PC-9 (cell line): ENCODE data around the gene JSRP1. TPM values are rescaled to one million over a fixed set of nuclear protein-coding genes. Genes with fewer than 3 reads are reported as not detected.

Experiments
- BruUV-seq: library from RNA; stranded (reverse); fragments of 400-500 nt; replicated peaks from 2 replicates; lab custom pipeline; 2021; lab: Mats Ljungman, UMichigan
- CTCF ChIA-PET: fragments of 300-600 bp; sonication (Branson Sonifier 250); formaldehyde crosslinking; loops from one replicate; lab custom pipeline; 2022; ENCODE audit warnings: antibody characterized with exemption; lab: Charles Lee
- POLR2A ChIA-PET: fragments of 300-600 bp; sonication (Branson Sonifier 250); formaldehyde crosslinking; loops from one replicate; lab custom pipeline; 2022; ENCODE audit warnings: antibody characterized with exemption; ENCODE audit not compliant: unreplicated experiment; lab: Charles Lee
- DNase-seq, 2 experiments: peaks; one replicate each; pipeline versions ENCODE4 v3.0.0 to v3.0.0-alpha.2; 2015 to 2022; ENCODE audit warnings: mixed read lengths in 1 of 2
- H2AFZ ChIP-seq: fragments of 200-600 bp; sonication (generic); 2 replicates; pipeline ENCODE4 v1.8.1; 2017; ENCODE audit warnings: antibody characterized with exemption
- H3F3A ChIP-seq: fragments of 200-600 bp; sonication (generic); 2 replicates; pipeline ENCODE4 v1.8.1; 2017; ENCODE audit warnings: antibody characterized with exemption, mild to moderate bottlenecking, low read depth; ENCODE audit not compliant: insufficient read depth
- H3K27ac ChIP-seq: fragments of 200-600 bp; sonication (generic); 2 replicates; pipeline ENCODE4 v1.6.1; 2016; ENCODE audit warnings: mixed run types
- H3K27me3 ChIP-seq: fragments of 200-600 bp; sonication (generic); 2 replicates; pipeline ENCODE4 v1.6.1; 2016; ENCODE audit warnings: low read depth, mixed run types; ENCODE audit not compliant: insufficient read depth
- H3K36me3 ChIP-seq: fragments of 200-600 bp; sonication (generic); 2 replicates; pipeline ENCODE4 v1.6.1; 2016; ENCODE audit warnings: low read depth, mixed run types
- H3K4me1 ChIP-seq: fragments of 200-600 bp; sonication (generic); replicated peaks from 2 replicates; pipeline ENCODE4 v1.6.1; 2016; ENCODE audit warnings: mixed run types; ENCODE audit not compliant: insufficient read depth
- H3K4me2 ChIP-seq: fragments of 200-600 bp; sonication (generic); 2 replicates; pipeline ENCODE4 v1.6.1; 2017; ENCODE audit warnings: mixed run types
- H3K4me3 ChIP-seq: fragments of 200-600 bp; sonication (generic); 2 replicates; pipeline ENCODE4 v1.6.1; 2016; ENCODE audit warnings: mixed run types
- H3K79me2 ChIP-seq: fragments of 200-600 bp; sonication (generic); 2 replicates; pipeline ENCODE4 v1.6.1; 2017; ENCODE audit warnings: low read depth, mixed run types
- H3K9me2 ChIP-seq: fragments of 200-600 bp; sonication (generic); 2 replicates; pipeline ENCODE4 v1.8.1; 2017; ENCODE audit warnings: mild to moderate bottlenecking; ENCODE audit not compliant: insufficient read depth
- H3K9me3 ChIP-seq: fragments of 200-600 bp; sonication (generic); 2 replicates; pipeline ENCODE4 v1.8.1; 2016; ENCODE audit warnings: low read depth; ENCODE audit not compliant: insufficient read depth
- H4K20me1 ChIP-seq: fragments of 200-600 bp; sonication (generic); 2 replicates; pipeline ENCODE4 v1.8.1; 2017; ENCODE audit not compliant: insufficient read depth
- CTCF ChIP-seq: fragments of 200-600 bp; sonication (generic); conservative IDR thresholded peaks from 2 replicates; pipeline ENCODE4 v1.6.1; 2017; ENCODE audit warnings: mixed run types, antibody characterized with exemption, mild to moderate bottlenecking, moderate library complexity
- EZH2 ChIP-seq: fragments of 200-600 bp; sonication (generic); IDR thresholded peaks from 2 replicates; pipeline ENCODE4 v1.8.0; 2017; ENCODE audit warnings: antibody characterized with exemption, low read depth
- intact Hi-C: fragments of 100-400 bp; cut with micrococcal nuclease; formaldehyde crosslinking; loops from one replicate; pipeline ENCODE4 v1.10.0; 2022; ENCODE audit not compliant: unreplicated experiment
- total RNA-seq: library from RNA; stranded (reverse); gene quantifications from 2 replicates; pipeline ENCODE4 v1.2.3, GENCODE V29; 2021

Gene JSRP1
- total RNA-seq, 1 experiment from 2014 or later: 1.1 TPM

- Histone ChIP-seq H2AFZ (no peak overlapping the region), H3K9me2 (no peaks in the 10 kb centered on the region), H3K9me3 (no peaks in the 10 kb centered on the region), H3K27me3 (no peaks in the 10 kb centered on the region), H3F3A (peaks cover 9% of the 10 kb centered on the region; the same call in 1 of the 2 replicates), H3K4me1 (peaks cover 15% of the 10 kb centered on the region), H3K4me3 (peak overlapping the region; percentile 26; the same call in 1 of the 2 replicates), H4K20me1 (peaks cover 61% of the 10 kb centered on the region), H3K79me2 (peaks cover 75% of the 10 kb centered on the region), H3K27ac (0 out of 2 replicates have a peak overlapping the region, but pooled peaks have one; percentile 12), H3K36me3 (no peaks in the 10 kb centered on the region), H3K4me2 (peak overlapping the region; percentile 93; the same call in 1 of the 2 replicates)
- intact Hi-C loops: loop anchor here (10.0 kb wide), 1 partner anchor 225 kb away; no protein-coding TSS in a partner anchor
- no TSS peak for BruUV-seq
- ChIA-PET POLR2A (no interaction called here), CTCF (interaction anchor here (0.6 kb wide), 1 partner anchor 88 kb away, joined by 3 read pairs; no protein-coding TSS in a partner anchor)
- no peak for TF ChIP-seq EZH2
- DNase-seq: no peak
Measured at GRCh38 chr19:2239771-2240770, 16.1 kb downstream of the JSRP1 start.

GRCh38 chr19:2239173-2239572 lies 17.0 kb downstream of the JSRP1 start:
- H3K4me3 ChIP-seq: peak overlapping the region; percentile 26; the same call in 1 of the 2 replicates
- DNase-seq: no peak
- H3K9me3 ChIP-seq: no peaks in the 10 kb centered on the region
- H2AFZ ChIP-seq: no peak overlapping the region
- H3K27ac ChIP-seq: 0 out of 2 replicates have a peak overlapping the region, but pooled peaks have one; percentile 12
- intact Hi-C loops: loop anchor here (10.0 kb wide), 1 partner anchor 226 kb away; no protein-coding TSS in a partner anchor
- ChIA-PET POLR2A (no interaction called here), CTCF (interaction anchor here (0.6 to 0.7 kb wide), 3 partner anchors 19 to 392 kb away, joined by 5 to 9 read pairs (median 7); no protein-coding TSS in a partner anchor)
- H3K36me3 ChIP-seq: no peaks in the 10 kb centered on the region
- peaks cover 84% of the 10 kb centered on the region for H3K79me2 ChIP-seq
- no peaks in the 10 kb centered on the region for H3K27me3 ChIP-seq
- no TSS peak for BruUV-seq
- TF ChIP-seq CTCF (no peak), EZH2 (no peak)
- H3K9me2 ChIP-seq: no peaks in the 10 kb centered on the region
- peak overlapping the region; percentile 93 for H3K4me2 ChIP-seq
- peaks cover 15% of the 10 kb centered on the region for H3K4me1 ChIP-seq
- H4K20me1 ChIP-seq: peaks cover 61% of the 10 kb centered on the region
- H3F3A ChIP-seq: peaks cover 9% of the 10 kb centered on the region; the same call in 1 of the 2 replicates

GRCh38 chr19:2237869-2238153 lies 18.4 kb downstream of the JSRP1 start:
- BruUV-seq: TSS peak; percentile 57
- no peak for TF ChIP-seq EZH2
- no peak for TF ChIP-seq CTCF
- Histone ChIP-seq H3K9me3 (no peaks in the 10 kb centered on the region), H3K4me2 (peak overlapping the region; percentile 93), H4K20me1 (peaks cover 55% of the 10 kb centered on the region), H3K27ac (0 out of 2 replicates have a peak overlapping the region, but pooled peaks have one; percentile 83), H3K4me1 (peaks cover 15% of the 10 kb centered on the region), H3K27me3 (no peaks in the 10 kb centered on the region), H3K4me3 (peak overlapping the region; percentile 82), H3F3A (peaks cover 9% of the 10 kb centered on the region; the same call in 1 of the 2 replicates), H2AFZ (no peak overlapping the region), H3K79me2 (peaks cover 85% of the 10 kb centered on the region), H3K36me3 (no peaks in the 10 kb centered on the region), H3K9me2 (no peaks in the 10 kb centered on the region)
- intact Hi-C loops: loop anchor here (10.0 kb wide), 1 partner anchor 227 kb away; no protein-coding TSS in a partner anchor
- POLR2A ChIA-PET: interaction anchor here (0.5 kb wide), 1 partner anchor 550 kb away, joined by 3 read pairs; no protein-coding TSS in a partner anchor
- no peak for DNase-seq
- CTCF ChIA-PET: interaction anchor here (0.9 kb wide), 1 partner anchor 399 kb away, joined by 10 read pairs; no protein-coding TSS in a partner anchor
